ENCODE measurements around the gene HOGA1. TPM values are rescaled to one million over a fixed set of nuclear protein-coding genes. Genes with fewer than 3 reads are reported as not detected.
A peak's percentile ranks its signal among the peaks of the same experiment; 100 is the strongest.
"Not testable (repeated sequence)": the region's sequence is repeated elsewhere in the genome, so short reads cannot be mapped to it uniquely, and the experiment has no call there.

Gene HOGA1
- total and polyA plus RNA-seq, 5 experiments from 2014 or later, result not detected

DNA sequence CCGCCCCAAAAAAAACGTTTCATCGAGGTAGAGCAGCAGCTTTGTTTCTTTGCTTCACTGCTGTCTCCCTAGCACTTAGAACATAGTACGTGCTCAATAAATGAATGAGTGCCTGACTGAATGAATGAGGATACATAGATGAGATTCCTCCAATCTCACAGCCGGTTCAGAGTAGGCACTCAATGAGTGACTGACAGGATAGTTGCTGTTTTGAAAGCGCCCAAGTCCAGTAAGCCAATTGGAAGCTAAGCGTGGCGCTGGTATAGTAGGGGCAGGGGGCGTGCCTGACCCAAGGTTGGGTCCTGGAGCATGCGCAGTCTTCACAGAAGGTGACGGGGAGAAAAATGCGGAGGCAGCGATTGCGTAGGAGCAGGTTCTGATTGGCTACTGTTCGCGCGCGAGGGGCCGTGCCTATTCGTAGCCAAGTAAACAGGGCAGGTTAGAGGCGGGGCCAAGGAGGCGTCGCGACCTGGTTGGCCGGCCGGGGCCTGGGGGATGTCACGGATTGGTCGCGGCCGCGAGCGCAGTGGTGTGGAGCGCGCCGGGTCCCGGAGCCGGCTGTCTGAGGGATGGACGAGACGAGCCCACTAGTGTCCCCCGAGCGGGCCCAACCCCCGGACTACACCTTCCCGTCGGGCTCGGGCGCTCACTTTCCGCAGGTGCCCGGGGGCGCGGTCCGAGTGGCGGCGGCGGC is 56.1 kb downstream of the HOGA1 start, which contains the start of gene PI4K2A:
TSS of gene PI4K2A (plus strand) at position 498 of the 694 bp plus-strand sequence. CDS start at position 570, 72 bp downstream.
- Mint-ChIP-seq H3K27me3 (no peaks in the 10 kb centered on the region), H3K36me3 (peaks cover 0 to 10% (median 8%) of the 10 kb centered on the region in 3 donors), H3K27ac (peak within 1 kb of the TSS; percentile 77 to 98 (median 90))

DNA sequence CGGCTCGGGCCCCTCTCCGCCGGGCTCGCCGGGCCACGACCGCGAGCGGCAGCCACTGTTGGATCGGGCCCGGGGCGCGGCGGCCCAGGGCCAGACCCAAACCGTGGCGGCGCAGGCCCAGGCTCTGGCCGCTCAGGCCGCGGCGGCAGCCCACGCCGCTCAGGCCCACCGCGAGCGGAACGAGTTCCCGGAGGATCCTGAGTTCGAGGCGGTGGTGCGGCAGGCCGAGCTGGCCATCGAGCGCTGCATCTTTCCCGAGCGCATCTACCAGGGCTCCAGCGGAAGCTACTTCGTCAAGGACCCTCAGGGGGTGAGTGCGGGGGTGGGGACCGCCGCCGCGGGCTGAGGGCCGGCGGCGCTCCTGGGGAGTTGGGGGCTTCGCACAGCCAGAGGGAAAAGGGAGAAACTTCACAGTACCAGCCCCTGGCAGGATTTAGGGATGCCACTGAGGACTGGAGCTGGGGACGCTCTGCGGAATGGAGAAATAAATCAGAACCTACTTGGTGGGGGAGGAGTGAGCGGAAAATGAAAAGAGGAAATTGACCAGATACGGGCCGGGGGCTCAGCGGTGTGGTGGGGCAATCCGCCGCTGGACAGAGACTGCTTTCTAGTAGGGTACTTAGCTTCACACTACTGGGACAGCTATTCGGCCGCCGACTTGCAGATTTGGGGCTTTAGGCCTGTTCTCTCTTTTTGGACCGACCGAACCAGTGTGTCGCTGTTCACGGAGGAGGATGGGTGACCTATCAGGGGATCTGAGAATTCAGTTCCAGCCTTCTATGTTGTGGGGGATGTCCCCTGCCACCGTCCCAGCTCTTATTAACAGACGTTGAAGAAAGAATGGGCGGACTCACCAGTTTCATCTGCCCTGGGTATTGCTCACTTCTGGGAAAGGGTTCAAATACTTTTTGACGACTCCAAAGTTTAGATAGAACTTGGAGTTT is 57.0 kb downstream of the HOGA1 start:
- Mint-ChIP-seq H3K36me3 (peaks cover 0 to 13% (median 8%) of the 10 kb centered on the region in 3 donors), H3K27me3 (no peaks in the 10 kb centered on the region), H3K4me3 (peak overlapping the region; percentile 72 to 98 (median 96)), H3K27ac (peak overlapping the region; percentile 50 to 98 (median 90)), H3K4me1 (peaks cover 9 to 31% (median 24%) of the 10 kb centered on the region in 4 donors), H3K9me3 (no peaks in the 10 kb centered on the region)
- ATAC-seq (peak; percentile 8 to 16), DNase-seq (peak in 4 of 10 donors; percentile 5 to 23 (median 7))
- POLR2A ChIA-PET, result interaction anchor here (0.9 to 1.7 kb wide), 6 partner anchors 8 to 222 kb away, joined by 3 to 9 read pairs (median 4); partner anchors contain the start of genes AVPI1 and ZFYVE27

More for the DNA sequence above, 56.1 kb downstream of the HOGA1 start, which contains the start of gene PI4K2A:
- Mint-ChIP-seq H3K4me1 (peaks cover 9 to 28% (median 23%) of the 10 kb centered on the region in 4 donors), H3K4me3 (peak within 1 kb of the TSS; percentile 72 to 98 (median 96)), H3K9me3 (no peaks in the 10 kb centered on the region)
- DNase-seq, result peak; percentile 94 to 99 (median 98)
- POLR2A ChIA-PET, result interaction anchor here (0.5 to 1.7 kb wide), 3 partner anchors 8 to 47 kb away, joined by 3 to 5 read pairs (median 3); partner anchors contain the start of gene AVPI1
- ATAC-seq, result peak; percentile 97

DNA sequence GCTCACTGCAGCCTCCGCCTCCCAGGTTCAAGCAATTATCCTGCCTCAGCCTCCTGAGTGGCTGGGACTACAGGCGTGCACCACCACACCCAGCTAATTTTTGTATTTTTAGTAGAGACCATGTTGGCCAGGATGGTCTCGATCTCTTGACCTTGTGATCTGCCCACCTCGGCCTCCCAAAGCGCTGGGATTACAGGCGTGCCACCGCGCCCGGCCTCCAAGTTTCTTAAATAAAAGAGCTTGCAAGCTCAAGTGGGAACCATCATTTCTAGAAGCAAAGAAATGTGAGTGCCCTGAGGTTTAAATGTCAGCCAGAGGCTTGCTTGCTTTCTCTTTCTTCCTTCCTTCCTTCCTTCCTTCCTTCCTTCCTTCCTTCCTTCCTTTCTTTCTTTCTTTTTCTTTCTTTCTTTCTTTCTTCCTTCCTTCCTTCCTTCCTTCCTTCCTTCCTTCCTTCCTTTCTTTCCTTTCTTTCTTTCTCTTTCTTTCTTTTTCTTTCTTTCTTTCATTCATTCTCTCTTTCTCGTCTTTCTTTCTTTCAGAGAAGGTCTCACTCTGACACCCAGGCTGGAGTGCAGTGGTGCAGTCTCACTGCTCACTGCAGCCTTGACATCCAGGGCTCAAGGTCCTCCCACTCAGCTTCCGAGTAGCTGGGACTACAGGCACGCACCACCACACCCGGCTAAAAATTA is 58.4 kb downstream of the HOGA1 start:
- not testable (repeated sequence) for H3K27me3 Mint-ChIP-seq, DNase-seq, H3K9me3 Mint-ChIP-seq, ATAC-seq
- Mint-ChIP-seq H3K4me3 (peak overlapping the region; percentile 53 to 98 (median 95)), H3K4me1 (peaks cover 9 to 37% (median 26%) of the 10 kb centered on the region in 4 donors), H3K36me3 (peaks cover 0 to 18% (median 12%) of the 10 kb centered on the region in 3 donors), H3K27ac (peak overlapping the region in 3 of 10 donors; percentile 43 to 85 (median 83))
- POLR2A ChIA-PET, result interaction anchor here (1.7 kb wide), 1 partner anchor 45 kb away, joined by 9 read pairs; the partner anchor contains the start of gene AVPI1

DNA sequence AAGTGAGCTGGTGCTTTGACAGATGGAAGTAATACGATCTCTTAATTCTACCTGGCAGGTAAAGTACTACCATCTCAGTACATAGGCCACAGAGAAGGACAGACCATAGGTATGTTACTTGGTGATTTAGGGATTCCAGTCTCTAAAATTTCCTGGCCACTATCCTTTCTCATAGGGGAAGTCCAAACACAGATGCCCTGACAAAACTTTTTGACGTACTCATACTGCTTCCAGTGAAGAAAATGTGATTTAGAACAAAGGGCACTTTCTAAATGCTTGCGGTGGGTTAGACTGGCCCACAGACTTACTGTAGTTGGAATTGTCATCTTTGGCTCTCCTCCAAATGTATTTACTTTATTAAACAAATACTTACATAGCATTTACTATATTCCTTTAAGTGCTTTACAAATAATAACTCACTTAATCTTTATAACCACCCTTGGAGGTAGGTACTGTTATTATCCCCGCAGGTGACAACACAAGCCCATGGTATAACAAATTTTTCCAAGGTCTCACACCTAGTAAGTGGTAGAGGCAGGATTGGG is 59.3 kb downstream of the HOGA1 start:
- Mint-ChIP-seq H3K4me3 (peak overlapping the region in 7 of 10 donors; percentile 1 to 62 (median 14)), H3K27me3 (no peaks in the 10 kb centered on the region), H3K27ac (peak overlapping the region in 1 of 10 donors; percentile 34), H3K9me3 (no peaks in the 10 kb centered on the region), H3K4me1 (peaks cover 10 to 42% (median 29%) of the 10 kb centered on the region in 4 donors), H3K36me3 (peaks cover 0 to 21% (median 12%) of the 10 kb centered on the region in 3 donors)
- ATAC-seq (no peak), DNase-seq (no peak)
- POLR2A ChIA-PET, result no interaction called here

DNA sequence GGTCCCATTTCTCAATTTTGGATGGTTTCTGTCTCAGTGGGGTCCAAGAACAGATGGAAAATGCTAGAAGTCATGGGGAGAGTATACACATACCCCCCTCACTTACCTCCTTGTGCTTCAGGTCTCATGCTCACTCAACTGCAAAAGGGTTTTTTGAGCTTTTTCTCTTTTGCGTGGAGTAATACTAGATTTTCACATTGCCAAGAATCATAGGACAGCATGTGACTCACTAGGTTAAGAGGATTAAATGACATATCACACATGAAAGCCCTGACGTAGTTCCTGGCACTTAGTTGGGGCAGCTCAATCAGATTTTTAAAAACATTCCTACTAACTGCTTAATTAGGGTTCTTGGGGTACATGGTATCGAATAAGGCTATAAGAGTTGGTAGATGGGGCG is 60.7 kb downstream of the HOGA1 start:
- H3K4me1 Mint-ChIP-seq, result peaks cover 17 to 53% (median 37%) of the 10 kb centered on the region in 4 donors
- no peak for ATAC-seq

DNA sequence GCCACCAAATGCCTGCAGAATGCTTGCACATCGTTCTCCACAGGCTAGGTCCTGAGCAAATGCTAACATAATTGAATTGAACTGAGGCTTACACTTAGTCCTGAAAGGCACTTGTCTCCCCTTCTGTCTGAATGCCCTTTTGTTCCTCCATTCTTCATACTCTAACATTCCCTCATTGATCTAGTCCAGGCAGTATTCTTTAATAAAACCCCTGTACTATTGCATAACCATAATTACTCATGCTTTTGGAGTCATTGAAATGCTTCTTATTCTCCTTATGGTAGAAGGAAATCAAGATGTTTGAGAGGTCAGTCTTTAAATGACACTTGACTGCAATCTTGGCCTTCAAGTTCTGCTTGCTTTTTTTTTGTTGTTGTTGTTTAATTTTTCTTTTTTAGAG is 63.4 kb downstream of the HOGA1 start:
- POLR2A ChIA-PET, result no interaction called here
- H3K4me1 Mint-ChIP-seq, result peaks cover 13 to 41% (median 24%) of the 10 kb centered on the region in 4 donors
- peak overlapping the region in 3 of 10 donors; percentile 7 to 66 (median 55) for H3K27ac Mint-ChIP-seq
- H3K4me3 Mint-ChIP-seq, result no peak overlapping the region
- H3K9me3 Mint-ChIP-seq, result no peaks in the 10 kb centered on the region
- H3K36me3 Mint-ChIP-seq, result peaks cover 0 to 38% (median 12%) of the 10 kb centered on the region in 3 donors
- ATAC-seq (no peak), DNase-seq (no peak)
- no peaks in the 10 kb centered on the region for H3K27me3 Mint-ChIP-seq

More for the DNA sequence above, 60.7 kb downstream of the HOGA1 start:
- no peak for DNase-seq
- Mint-ChIP-seq H3K27ac (peak overlapping the region in 1 of 10 donors; percentile 43), H3K27me3 (no peaks in the 10 kb centered on the region), H3K9me3 (no peaks in the 10 kb centered on the region), H3K4me3 (peak overlapping the region in 1 of 10 donors; percentile 20), H3K36me3 (peaks cover 0 to 21% (median 12%) of the 10 kb centered on the region in 3 donors)
- POLR2A ChIA-PET, result no interaction called here

DNA sequence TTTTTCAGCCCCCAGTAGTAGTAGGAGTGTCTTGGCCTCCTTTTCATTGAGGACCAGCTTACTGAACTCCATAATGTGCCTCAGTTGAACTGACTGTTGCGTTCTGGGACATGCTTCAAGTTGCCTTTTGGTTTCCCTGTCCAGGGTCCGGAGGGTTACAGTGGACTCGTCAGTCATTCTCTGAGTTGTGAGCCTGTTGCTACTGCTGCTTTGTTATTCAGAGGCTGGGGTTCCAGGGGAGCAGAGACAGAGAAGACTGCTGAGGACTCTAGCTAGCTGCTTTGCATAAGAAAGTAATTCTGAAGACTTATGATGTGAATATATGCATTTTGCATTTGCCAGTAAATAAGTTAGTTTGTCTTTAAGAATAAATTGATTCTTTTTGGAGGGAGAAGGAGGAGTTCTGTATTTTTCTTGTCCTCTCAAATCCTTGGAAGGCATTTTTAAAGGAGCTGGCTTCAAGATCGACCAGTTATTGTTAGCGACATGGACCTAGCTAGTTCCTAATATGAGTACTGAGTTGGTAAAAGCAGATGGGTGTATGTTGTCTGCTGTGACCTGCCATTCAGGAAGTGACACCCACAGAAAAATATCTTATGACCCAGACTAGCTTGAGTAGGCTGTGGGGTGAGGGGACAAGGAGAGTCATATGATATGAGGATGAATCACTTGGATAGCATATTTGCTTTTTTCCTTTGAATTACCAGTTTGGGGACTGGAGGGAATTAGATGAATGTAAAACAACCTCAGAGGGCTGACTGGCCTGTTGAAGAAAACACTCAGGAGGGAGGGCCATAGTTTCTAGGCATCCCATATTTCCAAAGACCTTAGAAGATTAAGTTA is 64.6 kb downstream of the HOGA1 start:
- POLR2A ChIA-PET, result interaction anchor here (1.2 kb wide), 1 partner anchor 8 kb away, joined by 5 read pairs; the partner anchor contains the start of gene PI4K2A
- H3K27me3 Mint-ChIP-seq, result no peaks in the 10 kb centered on the region
- peaks cover 8 to 31% (median 14%) of the 10 kb centered on the region in 4 donors for H3K4me1 Mint-ChIP-seq
- no peaks in the 10 kb centered on the region for H3K9me3 Mint-ChIP-seq
- peaks cover 6 to 50% (median 14%) of the 10 kb centered on the region in 3 donors for H3K36me3 Mint-ChIP-seq
- peak overlapping the region in 5 of 10 donors; percentile 8 to 41 (median 24) for H3K4me3 Mint-ChIP-seq
- ATAC-seq (peak; percentile 68 to 79), DNase-seq (peak in 2 of 10 donors; percentile 7 to 30)
- peak overlapping the region in 8 of 10 donors; percentile 2 to 89 (median 52) for H3K27ac Mint-ChIP-seq

DNA sequence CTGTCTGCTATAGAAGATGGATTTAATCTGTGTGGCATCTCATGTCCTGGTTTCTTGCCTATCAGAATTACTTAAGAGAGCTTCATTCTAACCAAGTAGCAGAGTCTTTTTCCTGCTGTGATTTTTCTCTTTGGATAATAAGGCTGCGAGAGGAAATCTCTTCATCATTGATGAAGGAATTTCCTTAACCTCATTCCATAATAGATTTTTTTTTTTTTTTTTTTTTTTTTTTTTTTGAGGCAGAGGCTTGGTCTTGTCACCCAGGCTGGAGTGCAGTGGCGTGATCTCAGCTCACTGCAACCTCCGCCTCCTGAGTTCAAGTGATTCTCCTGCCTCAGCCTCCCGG is 65.2 kb downstream of the HOGA1 start:
- Mint-ChIP-seq H3K4me1 (peaks cover 8 to 31% (median 14%) of the 10 kb centered on the region in 4 donors), H3K36me3 (peaks cover 6 to 52% (median 11%) of the 10 kb centered on the region in 3 donors), H3K4me3 (peak overlapping the region in 2 of 10 donors; percentile 8), H3K27ac (peak overlapping the region in 4 of 10 donors; percentile 17 to 89 (median 36))
- H3K27me3 Mint-ChIP-seq, H3K9me3 Mint-ChIP-seq, DNase-seq, ATAC-seq: not testable (repeated sequence)
- POLR2A ChIA-PET, result interaction anchor here (1.2 kb wide), 1 partner anchor 9 kb away, joined by 5 read pairs; the partner anchor contains the start of gene PI4K2A

DNA sequence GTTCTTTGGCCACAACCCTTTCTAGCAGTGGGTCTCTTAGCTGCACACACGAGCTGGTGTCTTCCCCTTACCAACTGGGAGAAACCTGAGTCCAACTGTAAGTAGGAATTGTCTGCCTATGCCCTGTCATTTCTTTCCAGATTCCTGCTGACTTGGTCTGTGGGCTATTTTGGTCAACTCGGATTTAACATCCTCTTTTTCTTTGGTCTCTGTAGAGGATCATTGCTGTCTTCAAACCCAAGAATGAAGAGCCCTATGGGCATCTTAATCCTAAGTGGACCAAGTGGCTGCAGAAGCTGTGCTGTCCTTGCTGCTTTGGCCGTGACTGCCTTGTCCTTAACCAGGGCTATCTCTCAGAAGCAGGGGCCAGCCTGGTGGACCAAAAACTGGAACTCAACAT is 66.5 kb downstream of the HOGA1 start:
- Mint-ChIP-seq H3K27me3 (no peaks in the 10 kb centered on the region), H3K4me3 (no peak overlapping the region), H3K27ac (no peak overlapping the region), H3K36me3 (peaks cover 6 to 53% (median 9%) of the 10 kb centered on the region in 3 donors), H3K4me1 (peaks cover 8 to 30% (median 14%) of the 10 kb centered on the region in 4 donors), H3K9me3 (no peaks in the 10 kb centered on the region)
- POLR2A ChIA-PET, result no interaction called here
- ATAC-seq, result no peak
- DNase-seq, result no peak

DNA sequence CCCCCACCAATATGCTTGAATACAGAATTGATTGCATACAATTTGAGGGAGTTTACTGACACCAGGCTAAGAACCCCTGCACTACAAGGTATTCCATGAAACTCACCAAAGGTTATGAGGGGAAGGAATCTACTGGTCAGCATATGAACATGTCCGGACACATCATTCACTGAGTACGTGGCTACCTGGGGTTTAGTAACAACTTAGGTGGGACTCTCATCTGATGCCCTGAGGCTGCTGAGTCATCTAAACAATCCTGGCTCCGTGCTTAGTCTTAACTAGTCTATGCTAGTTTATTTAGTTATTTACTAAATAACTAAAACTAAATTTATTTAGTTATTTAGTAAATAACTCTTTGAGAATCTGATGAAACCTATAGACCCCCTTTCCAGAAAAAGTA is 67.6 kb downstream of the HOGA1 start:
- no peak for ATAC-seq
- Mint-ChIP-seq H3K27me3 (no peaks in the 10 kb centered on the region), H3K36me3 (peaks cover 6 to 61% (median 16%) of the 10 kb centered on the region in 3 donors), H3K4me3 (no peak overlapping the region), H3K9me3 (no peaks in the 10 kb centered on the region), H3K4me1 (peaks cover 8 to 28% (median 13%) of the 10 kb centered on the region in 4 donors), H3K27ac (peak overlapping the region in 1 of 10 donors; percentile 13)
- no peak for DNase-seq
- POLR2A ChIA-PET, result no interaction called here

DNA sequence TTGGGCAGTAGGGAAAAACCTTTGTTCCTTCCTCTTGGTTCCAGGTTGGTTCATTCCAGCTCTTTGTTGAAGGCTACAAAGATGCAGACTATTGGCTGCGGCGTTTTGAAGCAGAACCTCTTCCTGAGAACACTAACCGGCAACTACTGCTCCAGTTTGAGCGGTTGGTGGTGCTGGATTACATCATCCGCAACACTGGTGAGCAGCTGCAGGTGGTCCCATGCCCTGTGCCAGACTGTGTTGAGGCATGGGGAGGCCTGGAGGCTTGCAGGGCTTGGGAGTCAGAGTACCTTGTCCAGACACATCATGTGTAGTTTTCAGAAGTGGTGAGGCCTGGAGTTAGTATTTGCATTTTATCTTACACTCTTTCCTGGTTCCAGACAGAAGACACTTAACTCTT is 72.6 kb downstream of the HOGA1 start:
- DNase-seq, result no peak
- H3K27me3 Mint-ChIP-seq, result no peaks in the 10 kb centered on the region
- peaks cover 6 to 82% (median 20%) of the 10 kb centered on the region in 3 donors for H3K36me3 Mint-ChIP-seq
- H3K4me3 Mint-ChIP-seq, result no peak overlapping the region
- POLR2A ChIA-PET, result no interaction called here
- H3K27ac Mint-ChIP-seq, result peak overlapping the region in 1 of 10 donors; percentile 53
- no peaks in the 10 kb centered on the region for H3K9me3 Mint-ChIP-seq
- H3K4me1 Mint-ChIP-seq, result peaks cover 0 to 2% (median under 1%) of the 10 kb centered on the region in 4 donors
- ATAC-seq, result no peak
